Mucosa of descending colon (tissue), 3 donors: Measurements from ENCODE around the gene SLC2A11. TPM values are rescaled to one million over a fixed set of nuclear protein-coding genes. Genes with fewer than 3 reads are reported as not detected.
A peak's percentile ranks its signal among the peaks of the same experiment; 100 is the strongest.

Experiments
- ATAC-seq: fragments of 200-7000 bp; cut with Tn5 transposase; one replicate; pipeline ENCODE4 v1.9.1; 2020; ENCODE audit warnings: mild to moderate bottlenecking, moderate library complexity
- DNase-seq, 3 donors: peaks; one replicate each; pipeline ENCODE4 v3.0.0-alpha.2; 2020
- H3K36me3 ChIP-seq: fragments of 200-600 bp; one replicate; pipeline ENCODE4 v1.8.0; 2021; ENCODE audit warnings: low read depth, mild to moderate bottlenecking
- H3K4me1 ChIP-seq: fragments of 200-600 bp; one replicate; pipeline ENCODE4 v1.8.0; 2021; ENCODE audit warnings: low read depth, mild to moderate bottlenecking
- H3K4me3 ChIP-seq: fragments of 200-600 bp; one replicate; pipeline ENCODE4 v1.8.0; 2021; ENCODE audit warnings: mild to moderate bottlenecking
- H3K9me3 ChIP-seq: fragments of 200-600 bp; one replicate; pipeline ENCODE4 v1.8.0; 2021; ENCODE audit warnings: mild to moderate bottlenecking
- intact Hi-C, 2 donors: fragments of 100-400 bp; cut with DNase I in 1 of 2; cut with micrococcal nuclease in 1 of 2; formaldehyde crosslinking; loops; one replicate each; pipeline versions ENCODE4 v1.11.0 to v1.11.1; 2022; cut with DNase I, micrococcal nuclease
- long read RNA-seq, 2 donors: library from polyadenylated mRNA; unstranded; transcript quantifications; one replicate each; pipeline ENCODE4 v2.0.0, GENCODE V29; 2019 to 2021
- total RNA-seq, 3 donors: library from RNA; stranded (reverse); fragmentation: NEBNext Ultra II Directional in 2 of 3; extraction: Animal tissue kit (Norgen Biotek cat#: 25700) in 2 of 3; gene quantifications; one replicate each; pipeline versions ENCODE4 v1.2.1 to v1.2.4, GENCODE V29; 2021 to 2023
- TF ChIP-seq, protein P1 (sequence below): fragments of 200-600 bp; IDR thresholded peaks from one replicate; pipeline ENCODE4 v1.8.0; 2022; ENCODE audit warnings: antibody characterized with exemption, mild to moderate bottlenecking
- donor health status: DM: no; HTN: no; CAD: no; lungs with moderate emphysema.
- donor health status: DM: no; HTN: no; CAD: no.
- donor health status: DM: no; HTN: yes; CAD: no.

SLC2A11 gene, protein sequence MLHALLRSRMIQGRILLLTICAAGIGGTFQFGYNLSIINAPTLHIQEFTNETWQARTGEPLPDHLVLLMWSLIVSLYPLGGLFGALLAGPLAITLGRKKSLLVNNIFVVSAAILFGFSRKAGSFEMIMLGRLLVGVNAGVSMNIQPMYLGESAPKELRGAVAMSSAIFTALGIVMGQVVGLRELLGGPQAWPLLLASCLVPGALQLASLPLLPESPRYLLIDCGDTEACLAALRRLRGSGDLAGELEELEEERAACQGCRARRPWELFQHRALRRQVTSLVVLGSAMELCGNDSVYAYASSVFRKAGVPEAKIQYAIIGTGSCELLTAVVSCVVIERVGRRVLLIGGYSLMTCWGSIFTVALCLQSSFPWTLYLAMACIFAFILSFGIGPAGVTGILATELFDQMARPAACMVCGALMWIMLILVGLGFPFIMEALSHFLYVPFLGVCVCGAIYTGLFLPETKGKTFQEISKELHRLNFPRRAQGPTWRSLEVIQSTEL
- 10 to 100 TPM; 11.5 to 14.7 (median 12.5) TPM for total RNA-seq
- long read RNA-seq, donor 1, partial matches to known transcripts, result 7 of 14 reads
- long read RNA-seq, donor 1, other reads (novel, unspliced or antisense), result 6 of 14 reads
- long read RNA-seq, donor 2, partial matches to known transcripts, result 0 of 2 reads
- long read RNA-seq, donor 2, other reads (novel, unspliced or antisense), result 1 of 2 reads

DNA sequence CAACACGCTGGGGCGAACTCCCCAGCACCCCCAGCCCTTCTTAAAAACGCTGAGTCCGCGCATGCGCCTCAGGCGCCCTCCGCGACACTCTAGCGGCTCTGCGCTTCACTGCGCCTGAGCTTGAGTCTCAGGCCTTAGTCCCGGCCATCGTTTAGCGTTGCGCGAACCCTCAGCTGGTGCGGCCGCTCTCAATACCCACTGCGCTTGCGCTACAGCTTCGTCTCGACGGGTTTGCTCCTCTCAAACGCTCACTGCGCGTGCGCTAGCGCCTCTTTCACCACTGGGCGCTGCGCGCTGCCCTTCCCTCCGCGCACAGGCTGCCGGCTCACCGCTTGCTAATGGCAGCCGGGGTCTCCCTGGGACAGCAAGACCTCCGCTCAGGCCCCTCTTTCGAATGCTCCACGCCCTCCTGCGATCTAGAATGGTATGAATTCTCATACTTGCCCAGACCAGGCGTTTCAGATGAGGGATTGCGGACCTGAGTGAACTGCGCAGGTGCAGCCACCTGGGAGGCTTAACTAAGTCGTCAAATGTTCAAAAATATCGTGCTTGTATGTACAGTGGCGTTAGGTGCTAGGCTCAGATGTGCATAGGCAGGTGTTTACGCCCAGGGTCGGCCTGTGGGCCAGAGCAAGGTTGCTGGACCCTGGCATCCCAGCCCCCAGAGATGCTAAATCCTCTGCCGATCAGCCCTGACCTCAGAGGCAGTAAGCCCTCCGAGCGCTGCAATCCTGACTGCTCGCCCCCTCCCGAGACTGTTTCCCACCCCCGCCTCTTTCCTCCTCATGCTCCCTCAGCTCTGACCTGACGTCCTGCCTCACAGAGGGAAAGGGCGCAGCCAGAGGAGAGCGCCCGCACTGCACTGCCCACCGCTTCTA lies at the start of gene SLC2A11:
Gene SLC2A11 (plus strand): TSS at position 270 of the 878 bp plus-strand sequence. CDS start 125 bp downstream, at position 395.
- H3K9me3 ChIP-seq, result no peaks in the 10 kb centered on the region
- TF ChIP-seq, protein P1, sequence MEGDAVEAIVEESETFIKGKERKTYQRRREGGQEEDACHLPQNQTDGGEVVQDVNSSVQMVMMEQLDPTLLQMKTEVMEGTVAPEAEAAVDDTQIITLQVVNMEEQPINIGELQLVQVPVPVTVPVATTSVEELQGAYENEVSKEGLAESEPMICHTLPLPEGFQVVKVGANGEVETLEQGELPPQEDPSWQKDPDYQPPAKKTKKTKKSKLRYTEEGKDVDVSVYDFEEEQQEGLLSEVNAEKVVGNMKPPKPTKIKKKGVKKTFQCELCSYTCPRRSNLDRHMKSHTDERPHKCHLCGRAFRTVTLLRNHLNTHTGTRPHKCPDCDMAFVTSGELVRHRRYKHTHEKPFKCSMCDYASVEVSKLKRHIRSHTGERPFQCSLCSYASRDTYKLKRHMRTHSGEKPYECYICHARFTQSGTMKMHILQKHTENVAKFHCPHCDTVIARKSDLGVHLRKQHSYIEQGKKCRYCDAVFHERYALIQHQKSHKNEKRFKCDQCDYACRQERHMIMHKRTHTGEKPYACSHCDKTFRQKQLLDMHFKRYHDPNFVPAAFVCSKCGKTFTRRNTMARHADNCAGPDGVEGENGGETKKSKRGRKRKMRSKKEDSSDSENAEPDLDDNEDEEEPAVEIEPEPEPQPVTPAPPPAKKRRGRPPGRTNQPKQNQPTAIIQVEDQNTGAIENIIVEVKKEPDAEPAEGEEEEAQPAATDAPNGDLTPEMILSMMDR, result peak; percentile 21
- H3K36me3 ChIP-seq, result no peaks in the 10 kb centered on the region
- ATAC-seq (peak; percentile 97), DNase-seq (peak; percentile 96 to 98 (median 97))
- H3K4me3 ChIP-seq, result peak within 1 kb of the TSS; percentile 29
- intact Hi-C loops, result loop anchor here in 1 of 2 donors (5.0 kb wide), 1 partner anchor 91 kb away; the partner anchor contains the start of gene CHCHD10
- peaks cover 6% of the 10 kb centered on the region for H3K4me1 ChIP-seq

DNA sequence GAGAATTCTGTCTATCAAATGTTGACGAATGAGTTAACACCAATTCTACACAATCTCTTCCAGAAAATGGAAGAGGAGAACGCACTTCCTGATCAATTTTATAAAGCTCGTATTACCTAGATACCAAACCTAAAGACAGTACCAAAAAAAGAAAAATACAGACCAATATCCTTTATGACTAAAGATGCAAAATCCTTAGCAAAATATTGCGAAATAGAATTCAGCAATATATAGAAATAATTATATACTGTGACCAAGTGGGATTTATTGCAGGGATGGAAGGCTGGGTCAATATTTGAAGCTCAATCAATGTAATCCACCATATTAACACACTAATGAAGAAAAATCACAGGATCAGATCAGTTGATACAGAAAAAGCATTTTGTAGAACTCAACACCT lies 45.3 kb upstream of the SLC2A11 start:
- no peak for DNase-seq

DNA sequence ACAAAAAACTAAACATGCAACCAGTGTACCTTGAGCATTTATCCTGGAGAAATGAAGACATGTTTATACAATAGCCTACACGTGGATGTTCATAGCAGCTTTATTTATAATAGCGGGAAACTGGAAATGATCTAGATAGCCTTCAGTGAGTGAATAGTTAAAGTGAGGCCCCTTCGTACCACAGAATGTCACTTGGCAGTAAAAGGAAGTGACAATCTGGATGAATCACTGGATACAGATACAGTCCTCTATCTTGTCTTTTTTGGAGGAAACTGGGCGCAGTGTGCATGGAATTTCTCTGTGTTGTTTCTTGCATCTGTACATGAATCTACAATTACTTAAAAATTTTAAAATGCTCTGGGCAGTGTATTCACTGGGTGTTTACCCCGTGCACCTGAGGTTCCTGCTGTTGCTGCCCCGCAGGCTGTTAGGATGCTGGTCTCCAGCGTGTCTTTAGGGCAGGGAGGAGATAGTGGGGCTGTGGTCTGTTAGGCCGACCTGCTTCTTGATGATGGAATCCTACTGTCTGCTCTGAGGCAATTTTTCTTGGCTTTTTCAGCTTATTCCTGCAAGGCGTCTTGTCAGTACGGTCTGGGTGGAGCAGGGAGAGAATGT lies 42.0 kb upstream of the SLC2A11 start:
- Histone ChIP-seq H3K36me3 (peaks cover 11% of the 10 kb centered on the region), H3K4me1 (no peaks in the 10 kb centered on the region), H3K9me3 (no peaks in the 10 kb centered on the region), H3K4me3 (no peak overlapping the region)
- TF ChIP-seq, protein P1, result no peak
- intact Hi-C loops, result no loop called here
- DNase-seq (peak in 1 of 3 donors; percentile 7), ATAC-seq (no peak)

More for the DNA sequence above, 45.3 kb upstream of the SLC2A11 start:
- intact Hi-C loops, result no loop called here
- Histone ChIP-seq H3K4me1 (no peaks in the 10 kb centered on the region), H3K9me3 (no peaks in the 10 kb centered on the region), H3K4me3 (no peak overlapping the region), H3K36me3 (peaks cover 5% of the 10 kb centered on the region)
- TF ChIP-seq, protein P1, result no peak
- no peak for ATAC-seq

DNA sequence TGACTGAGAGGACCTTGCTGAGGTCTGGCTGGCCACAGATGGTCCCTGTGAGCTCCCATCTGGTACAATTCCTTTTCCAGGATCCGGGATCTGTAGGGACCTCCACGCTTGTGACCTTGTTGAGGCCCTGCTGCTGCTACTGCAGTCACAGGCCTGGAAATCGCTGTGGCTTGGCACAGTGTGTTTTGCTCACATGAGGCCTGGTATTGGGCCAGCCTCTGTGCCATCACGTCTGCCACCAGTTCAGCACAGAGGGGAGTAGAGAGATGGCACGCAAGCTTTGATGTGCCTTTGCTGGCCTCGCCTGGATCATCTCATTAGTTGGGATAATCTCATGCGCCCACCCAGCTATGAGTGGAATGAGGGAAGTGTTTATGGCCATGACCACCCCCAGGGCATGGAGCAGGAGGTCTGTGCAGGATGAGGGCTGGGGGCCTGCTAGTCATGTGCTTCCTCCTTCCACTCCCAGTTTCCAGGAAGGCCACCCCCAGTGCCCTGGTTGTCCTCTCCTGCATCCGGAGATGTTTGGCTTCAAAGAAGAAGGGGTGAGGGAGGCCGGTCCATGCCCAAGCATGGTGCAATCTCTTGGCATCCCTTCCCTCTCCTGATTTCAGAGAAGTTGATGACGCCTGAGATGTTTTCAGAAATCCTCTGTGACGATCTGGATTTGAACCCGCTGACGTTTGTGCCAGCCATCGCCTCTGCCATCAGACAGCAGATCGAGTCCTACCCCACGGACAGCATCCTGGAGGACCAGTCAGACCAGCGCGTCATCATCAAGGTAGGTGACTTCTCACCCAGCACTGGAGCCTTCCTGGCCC lies 41.3 kb upstream of the SLC2A11 start:
- intact Hi-C loops, result no loop called here
- Histone ChIP-seq H3K9me3 (no peaks in the 10 kb centered on the region), H3K4me1 (no peaks in the 10 kb centered on the region), H3K4me3 (no peak overlapping the region), H3K36me3 (peaks cover 11% of the 10 kb centered on the region)
- TF ChIP-seq, protein P1, result no peak
- ATAC-seq (no peak), DNase-seq (peak in 1 of 3 donors; percentile 14)
